K562 (cell line): ENCODE results near the gene RAPGEF5. TPM values are rescaled to one million over a fixed set of nuclear protein-coding genes. Genes with fewer than 3 reads are reported as not detected.
A peak's percentile ranks its signal among the peaks of the same experiment; 100 is the strongest.

Experiments
- ATAC-seq: fragments of 200-7000 bp; cut with Tn5 transposase; 3 replicates; pipeline ENCODE4 v1.9.1; 2020; ENCODE audit warnings: moderate library complexity
- BruUV-seq: library from RNA; stranded (reverse); fragments of 400-500 nt; replicated peaks from 2 replicates; lab custom pipeline; 2021; lab: Mats Ljungman, UMichigan
- CTCF ChIA-PET: fragments of 300-600 bp; formaldehyde crosslinking; extraction: SDS; loops from one replicate; lab custom pipeline; 2021; ENCODE audit warnings: low intra/inter-chr PET ratio; lab: Yijun Ruan, JAX
- POLR2A ChIA-PET: fragments of 300-600, 350-650 bp; sonication (Branson Sonifier 250); formaldehyde crosslinking; extraction: SDS; loops from one replicate; lab custom pipeline; 2021; ENCODE audit warnings: antibody characterized with exemption, inconsistent platforms; lab: Yijun Ruan, JAX
- DNase-seq, 4 experiments: peaks; one replicate each; pipeline versions ENCODE4 v3.0.0 to v3.0.0-alpha.2; 2011 to 2018; ENCODE audit warnings: low spot score in 3 of 4, mixed read lengths in 3 of 4; ENCODE audit errors: extremely low read depth in 1 of 4
- FAIRE-seq: peaks from 2 replicates; lab custom pipeline; 2011; peaks lifted over from hg19 to GRCh38; lab: Jason Lieb, UNC
- H2AFZ ChIP-seq: 2 replicates; pipeline ENCODE4 v1.6.0; 2011; ENCODE audit warnings: low read depth, low read length, control low read depth, inconsistent platforms
- H3K27ac ChIP-seq: fragments of 200-600 bp; 3 replicates; pipeline ENCODE4 v1.8.0; 2011; ENCODE audit warnings: low read depth, mild to moderate bottlenecking, control low read depth, inconsistent platforms, low read length, moderate library complexity, mixed read lengths; ENCODE audit errors: extremely low read depth
- H3K27me3 ChIP-seq, 2 experiments: fragments of 300-600 bp in 1 of 2; 2 replicates in 1 of 2; 3 replicates in 1 of 2; pipeline versions ENCODE4 v1.6.0 to v1.8.0; 2011; ENCODE audit warnings: inconsistent platforms in 2 of 2, low read length in 2 of 2, mild to moderate bottlenecking in 1 of 2, mixed read lengths in 1 of 2, moderate library complexity in 1 of 2; ENCODE audit not compliant: control insufficient read depth in 2 of 2, insufficient read depth in 2 of 2
- H3K36me3 ChIP-seq: fragments of 300-600 bp; 3 replicates; pipeline ENCODE4 v1.8.0; 2011; ENCODE audit warnings: mild to moderate bottlenecking, low read length, inconsistent platforms; ENCODE audit not compliant: control insufficient read depth, insufficient read depth
- H3K4me1 ChIP-seq, 2 experiments: fragments of 200-600 bp in 1 of 2; replicated peaks in 1 of 2; 2 replicates in 1 of 2; 3 replicates in 1 of 2; pipeline versions ENCODE4 v1.5.1 to v1.8.0; 2011; ENCODE audit warnings: inconsistent platforms in 2 of 2, low read length in 2 of 2, mild to moderate bottlenecking in 1 of 2, mixed read lengths in 1 of 2, moderate library complexity in 1 of 2; ENCODE audit not compliant: control insufficient read depth in 2 of 2, insufficient read depth in 2 of 2
- H3K4me2 ChIP-seq: 2 replicates; pipeline ENCODE4 v1.6.1; 2011; ENCODE audit warnings: low read length, control low read depth, inconsistent platforms, mixed read lengths; ENCODE audit not compliant: insufficient read depth
- H3K4me3 ChIP-seq: fragments of 200-600 bp; sonication (generic), shearing (Covaris generic); 2 replicates; pipeline ENCODE4 v1.5.1; 2016; ENCODE audit warnings: control low read depth, inconsistent platforms
- H3K79me2 ChIP-seq: fragments of 200-600 bp; 3 replicates; pipeline ENCODE4 v1.8.0; 2011; ENCODE audit warnings: low read length, inconsistent platforms; ENCODE audit not compliant: control insufficient read depth, insufficient read depth
- H3K9ac ChIP-seq, 2 experiments: 2 replicates each; pipeline versions ENCODE4 v1.6.0 to v1.6.1; 2011; ENCODE audit warnings: low read depth in 2 of 2, low read length in 2 of 2, control low read depth in 1 of 2, inconsistent platforms in 1 of 2, mild to moderate bottlenecking in 1 of 2, mixed read lengths in 1 of 2; ENCODE audit not compliant: insufficient read depth in 1 of 2
- H3K9me1 ChIP-seq: one replicate; pipeline ENCODE4 v1.6.0; 2011; ENCODE audit warnings: inconsistent platforms, mild to moderate bottlenecking, low read length, moderate library complexity; ENCODE audit not compliant: control insufficient read depth, insufficient read depth
- H3K9me3 ChIP-seq: replicated peaks from 2 replicates; pipeline ENCODE4 v1.5.1; 2011; ENCODE audit warnings: low read depth, low read length, inconsistent platforms; ENCODE audit not compliant: control insufficient read depth, insufficient read depth
- H4K20me1 ChIP-seq: replicated peaks from 2 replicates; pipeline ENCODE4 v1.6.1; 2011; ENCODE audit warnings: low read length, inconsistent platforms, mixed read lengths; ENCODE audit not compliant: control insufficient read depth, insufficient read depth
- ARID2 ChIP-seq: fragments of 450-650 bp; IDR thresholded peaks from 2 replicates; pipeline ENCODE4 v1.6.1; 2017; ENCODE audit warnings: antibody characterized with exemption, mild to moderate bottlenecking
- CC2D1A ChIP-seq: fragments of 450-650 bp; IDR thresholded peaks from 2 replicates; pipeline ENCODE4 v1.6.1; 2017; ENCODE audit warnings: mild to moderate bottlenecking
- CTCF ChIP-seq, 3 experiments: IDR thresholded peaks in 2 of 3; conservative IDR thresholded peaks in 1 of 3; 2 replicates each; pipeline ENCODE4 v1.5.1; 2011 to 2012; ENCODE audit warnings: low read length in 3 of 3, mild to moderate bottlenecking in 3 of 3, control low read depth in 2 of 3, improper control_type of control experiment in 1 of 3, inconsistent platforms in 1 of 3, low read depth in 1 of 3, mixed read lengths in 1 of 3, moderate library complexity in 1 of 3; ENCODE audit not compliant: insufficient read depth in 2 of 3
- FOXP1 ChIP-seq: sonication (generic); formaldehyde crosslinking; IDR thresholded peaks from 2 replicates; pipeline ENCODE4 v1.8.0; 2022; ENCODE audit warnings: mild to moderate bottlenecking, missing genetic modification reagents
- HNRNPK ChIP-seq: fragments of 200-400 bp; formaldehyde crosslinking; IDR thresholded peaks from one replicate; pipeline ENCODE4 v1.6.1; 2018; ENCODE audit warnings: mild to moderate bottlenecking, low read depth, low read length; ENCODE audit not compliant: poor library complexity, severe bottlenecking
- KHSRP ChIP-seq: fragments of 450-650 bp; IDR thresholded peaks from 2 replicates; pipeline ENCODE4 v1.6.1; 2017
- KLF1 ChIP-seq: fragments of 450-650 bp; IDR thresholded peaks from 2 replicates; pipeline ENCODE4 v1.6.1; 2016; ENCODE audit warnings: missing genetic modification characterization, missing compliant biosample characterization
- LCOR ChIP-seq: sonication (generic); formaldehyde crosslinking; IDR thresholded peaks from 2 replicates; pipeline ENCODE4 v1.8.0; 2022; ENCODE audit warnings: mild to moderate bottlenecking, missing genetic modification reagents
- RNF2 ChIP-seq: sonication (generic); IDR thresholded peaks from 2 replicates; pipeline ENCODE4 v1.6.1; 2016
- SMC3 ChIP-seq: conservative IDR thresholded peaks from 2 replicates; pipeline ENCODE4 v1.6.1; 2011; ENCODE audit warnings: low read depth, low read length, improper control_type of control experiment; ENCODE audit not compliant: insufficient read depth
- SREBF1 ChIP-seq: fragments of 150-350 bp; IDR thresholded peaks from 2 replicates; pipeline ENCODE4 v1.6.1; 2014; ENCODE audit warnings: antibody characterized with exemption, low read depth, low read length, borderline replicate concordance
- STAG1 ChIP-seq: sonication (generic); formaldehyde crosslinking; IDR thresholded peaks from 2 replicates; pipeline ENCODE4 v1.5.0; 2020; ENCODE audit warnings: missing genetic modification reagents, borderline replicate concordance
- ZNF707 ChIP-seq: fragments of 250-450 bp; sonication (Bioruptor Pico); conservative IDR thresholded peaks from 2 replicates; pipeline ENCODE4 v1.8.0; 2022; ENCODE audit warnings: inconsistent platforms, mild to moderate bottlenecking, moderate library complexity
- WGBS: fragments of 100-300 bp; shearing (Covaris generic); methylation state at CpG from one replicate; pipeline ENCODE4 v1.1.6; 2016; ENCODE audit warnings: low coverage, mixed read lengths; ENCODE audit not compliant: insufficient coverage; ENCODE audit errors: missing lambda C conversion rate; 5-methylcytosine and 5-hydroxymethylcytosine counted together
- in situ Hi-C: fragments of 300-500 bp; cut with MboI; formaldehyde crosslinking; loops from 4 replicates; pipeline ENCODE4 v1.15.0; 2018; ENCODE audit warnings: inconsistent platforms, mixed read lengths
- intact Hi-C: fragments of 100-400 bp; cut with micrococcal nuclease; formaldehyde crosslinking; loops from 2 replicates; pipeline ENCODE4 v1.14.2; 2022
- polyA plus RNA-seq, 8 experiments: library from polyadenylated mRNA; depleted of rRNA in 4 of 8; stranded (reverse) in 5 of 8; unstranded in 3 of 8; fragments of >200 nt; fragmentation: Nextera tagmentation in 2 of 8; fragmentation: Illumina TruSeq in 1 of 8; extraction: Ambion mirVana in 2 of 8; extraction: Trizol in 1 of 8; gene quantifications; 2 replicates each; pipeline versions ENCODE4 v1.2.1 to v1.2.3, GENCODE V29; 2011 to 2014; ENCODE audit warnings: inconsistent platforms in 1 of 8, missing spikeins in 1 of 8
- total RNA-seq, 7 experiments: library from RNA; depleted of rRNA in 6 of 7; stranded (reverse); fragments of >200 nt in 6 of 7; fragmentation: Illumina TruSeq in 2 of 7; extraction: Trizol in 2 of 7; gene quantifications; 2 replicates each; pipeline versions ENCODE4 v1.2.1 to v1.2.3, GENCODE V29; 2011 to 2021; ENCODE audit warnings: low replicate concordance in 1 of 7
- TF ChIP-seq, protein P1 (sequence below), 2 experiments: fragments of 450-650 bp in 1 of 2; sonication (generic) in 1 of 2; formaldehyde crosslinking in 1 of 2; IDR thresholded peaks in 1 of 2; conservative IDR thresholded peaks in 1 of 2; 2 replicates each; pipeline versions ENCODE4 v1.6.1 to v1.8.1; 2016 to 2023; ENCODE audit warnings: mild to moderate bottlenecking in 2 of 2, moderate library complexity in 2 of 2, inconsistent platforms in 1 of 2, missing genetic modification reagents in 1 of 2
- TF ChIP-seq, protein P2 (sequence below): fragments of 450-650 bp; formaldehyde crosslinking; IDR thresholded peaks from 2 replicates; pipeline ENCODE4 v1.4.0; 2020; ENCODE audit warnings: mild to moderate bottlenecking, moderate library complexity
- TF ChIP-seq, protein P3 (sequence below): fragments of 250-450 bp; sonication (Bioruptor Pico); IDR thresholded peaks from 2 replicates; pipeline ENCODE4 v1.4.0; 2020

The RAPGEF5 gene
- total and polyA plus RNA-seq, 9 of the 15 experiments (the other 6 are each of a cell fraction or from before 2014, with no cell fraction given), result 0.39 to 2.0 (median 1.1) TPM

DNA sequence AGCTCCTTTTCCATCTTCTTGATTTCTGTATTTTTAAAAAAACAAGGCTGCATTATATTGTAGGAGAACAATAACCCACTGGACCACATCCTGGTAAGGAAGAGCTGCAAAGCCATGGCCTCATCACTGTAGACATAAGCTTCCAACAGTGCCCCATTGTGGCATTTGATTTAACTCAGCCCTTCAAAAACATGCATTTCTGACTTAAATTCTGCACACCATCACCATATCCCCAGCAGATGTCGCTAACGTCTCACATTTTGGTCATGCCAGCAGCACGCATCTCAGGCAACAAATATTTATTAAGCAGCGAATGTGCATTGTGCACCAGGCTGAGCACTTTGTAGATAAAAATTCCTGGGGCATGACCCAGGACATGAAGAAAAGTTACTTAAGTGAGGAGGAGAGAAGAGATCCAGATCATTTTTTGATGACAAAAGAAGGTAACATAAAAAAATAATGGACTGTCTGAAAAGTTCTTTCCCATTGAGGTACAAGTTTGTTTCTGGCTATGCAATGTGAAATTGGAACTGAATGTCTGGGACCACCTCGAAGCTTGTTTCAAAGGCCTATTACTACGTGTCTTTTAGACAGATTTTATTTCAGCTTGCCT is 246.6 kb downstream of the RAPGEF5 start:
- ChIA-PET POLR2A (interaction anchor here (0.6 to 1.2 kb wide), 6 partner anchors 9 to 183 kb away, joined by 3 read pairs; no protein-coding TSS in a partner anchor), CTCF (interaction anchor here (0.5 to 4.7 kb wide), 11 partner anchors 17 to 392 kb away, joined by 3 to 70 read pairs (median 4); partner anchors contain the start of gene STEAP1B)
- in situ Hi-C loops (loop anchor here (10.0 to 25.0 kb wide), 2 partner anchors 184 to 627 kb away; partner anchors contain the start of gene IL6), intact Hi-C loops (loop anchor here (1.0 to 5.0 kb wide), 2 partner anchors 147 to 379 kb away; no protein-coding TSS in a partner anchor)
- DNase-seq (peak; percentile 62 to 86 (median 68)), FAIRE-seq (peak; percentile 96), ATAC-seq (peak; percentile 93)
- no peaks in the 10 kb centered on the region for H3K9me3 ChIP-seq
- no peak overlapping the region for H3K9ac ChIP-seq
- no peaks in the 10 kb centered on the region for H3K9me1 ChIP-seq
- no peak overlapping the region for H3K27ac ChIP-seq
- 0% methylated on average over 6 of the region's 6 CpGs for WGBS
- no peak overlapping the region for H2AFZ ChIP-seq
- BruUV-seq, result no TSS peak
- H3K4me3 ChIP-seq, result no peak overlapping the region
- H3K27me3 ChIP-seq, result peaks cover 6 to 10% of the 10 kb centered on the region in 2 experiments; a peak in 2 of 5 replicates
- no peaks in the 10 kb centered on the region for H3K36me3 ChIP-seq
- no peaks in the 10 kb centered on the region for H4K20me1 ChIP-seq
- 0 out of 2 replicates have a peak overlapping the region, but pooled peaks have one; percentile 28 for H3K4me2 ChIP-seq
- no peaks in the 10 kb centered on the region for H3K79me2 ChIP-seq
- peaks cover 3 to 15% of the 10 kb centered on the region in 2 experiments; a peak in 4 of 5 replicates for H3K4me1 ChIP-seq
- TF ChIP-seq RNF2 (no peak), STAG1 (CRISPR knock-in tag) (peak; percentile 94), KHSRP (no peak), SMC3 (peak; percentile 98), ARID2 (peak; percentile 94), SREBF1 (no peak), HNRNPK (no peak), LCOR (CRISPR knock-in tag) (peak; percentile 88), FOXP1 (CRISPR knock-in tag) (no peak), CTCF (IDR thresholded peaks at IDR 0.05 in 2 of 3, conservative IDR thresholded peaks at IDR 0.05 in 1 of 3; ENCODE audit: insufficient read depth in 2 of 3, low read depth in 1 of 3, low read length in 3 of 3) (peak; percentile 81 to 99 (median 96)), ZNF707 (no peak), CC2D1A (peak; percentile 76), KLF1 (tag) (no peak)
- TF ChIP-seq, protein P1, sequence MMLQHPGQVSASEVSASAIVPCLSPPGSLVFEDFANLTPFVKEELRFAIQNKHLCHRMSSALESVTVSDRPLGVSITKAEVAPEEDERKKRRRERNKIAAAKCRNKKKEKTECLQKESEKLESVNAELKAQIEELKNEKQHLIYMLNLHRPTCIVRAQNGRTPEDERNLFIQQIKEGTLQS (IDR thresholded peaks at IDR 0.05), result no peak
- TF ChIP-seq, protein P1 (CRISPR knock-in tag; conservative IDR thresholded peaks at IDR 0.05), result 0 out of 2 replicates have a peak, but pooled peaks have one; percentile 23
- TF ChIP-seq, protein P2, sequence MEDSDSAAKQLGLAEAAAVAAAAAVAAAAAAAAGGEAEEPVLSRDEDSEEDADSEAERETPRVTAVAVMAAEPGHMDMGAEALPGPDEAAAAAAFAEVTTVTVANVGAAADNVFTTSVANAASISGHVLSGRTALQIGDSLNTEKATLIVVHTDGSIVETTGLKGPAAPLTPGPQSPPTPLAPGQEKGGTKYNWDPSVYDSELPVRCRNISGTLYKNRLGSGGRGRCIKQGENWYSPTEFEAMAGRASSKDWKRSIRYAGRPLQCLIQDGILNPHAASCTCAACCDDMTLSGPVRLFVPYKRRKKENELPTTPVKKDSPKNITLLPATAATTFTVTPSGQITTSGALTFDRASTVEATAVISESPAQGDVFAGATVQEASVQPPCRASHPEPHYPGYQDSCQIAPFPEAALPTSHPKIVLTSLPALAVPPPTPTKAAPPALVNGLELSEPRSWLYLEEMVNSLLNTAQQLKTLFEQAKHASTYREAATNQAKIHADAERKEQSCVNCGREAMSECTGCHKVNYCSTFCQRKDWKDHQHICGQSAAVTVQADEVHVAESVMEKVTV, result peak; percentile 95
- TF ChIP-seq, protein P3, sequence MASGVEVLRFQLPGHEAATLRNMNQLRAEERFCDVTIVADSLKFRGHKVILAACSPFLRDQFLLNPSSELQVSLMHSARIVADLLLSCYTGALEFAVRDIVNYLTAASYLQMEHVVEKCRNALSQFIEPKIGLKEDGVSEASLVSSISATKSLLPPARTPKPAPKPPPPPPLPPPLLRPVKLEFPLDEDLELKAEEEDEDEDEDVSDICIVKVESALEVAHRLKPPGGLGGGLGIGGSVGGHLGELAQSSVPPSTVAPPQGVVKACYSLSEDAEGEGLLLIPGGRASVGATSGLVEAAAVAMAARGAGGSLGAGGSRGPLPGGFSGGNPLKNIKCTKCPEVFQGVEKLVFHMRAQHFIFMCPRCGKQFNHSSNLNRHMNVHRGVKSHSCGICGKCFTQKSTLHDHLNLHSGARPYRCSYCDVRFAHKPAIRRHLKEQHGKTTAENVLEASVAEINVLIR (CRISPR knock-in tag), result no peak
